SHP77 treated with DMSO at 0.1 percent for 48 hours (cell line): ENCODE measurements around the gene XXYLT1.

ENCODE experiments used
- DNase-seq: peaks from one replicate; lab custom pipeline; 2025; lab: John Stamatoyannopoulos, UW

XXYLT1 gene

DNA sequence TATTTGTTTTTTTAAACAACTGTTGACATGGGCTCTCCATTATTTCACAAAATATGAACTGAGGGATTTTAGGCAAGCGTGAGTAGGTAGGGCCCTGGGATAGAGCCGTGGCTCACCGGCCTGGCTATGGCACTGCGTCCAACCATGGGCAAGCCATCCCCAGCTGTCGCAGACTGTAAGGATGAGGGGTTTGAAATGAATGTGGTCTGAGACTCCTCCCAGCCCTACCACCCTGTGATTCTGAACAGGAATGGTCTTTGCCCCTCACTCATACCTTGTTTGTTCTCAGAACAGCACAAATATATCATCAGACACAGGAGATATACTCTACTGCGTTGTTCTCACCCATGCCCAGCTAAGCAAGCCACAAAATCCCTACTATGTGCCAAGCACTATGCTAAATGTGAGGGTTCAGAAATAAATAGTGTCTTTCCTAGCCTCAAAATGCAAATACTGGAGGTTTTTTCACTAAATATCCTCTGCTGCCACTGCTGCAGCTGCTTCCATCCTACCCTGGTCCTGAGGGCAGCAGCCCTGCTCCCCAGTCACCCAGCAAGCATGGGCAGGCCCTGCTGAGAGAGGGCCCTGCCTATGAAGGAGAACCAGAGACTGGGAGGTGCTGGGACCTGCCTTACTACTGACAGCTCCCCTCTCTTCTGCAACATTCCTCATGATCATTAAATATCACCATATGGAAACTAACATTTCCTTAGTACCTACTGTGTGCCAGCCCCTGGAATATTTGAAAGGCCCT lies 102.8 kb downstream of the XXYLT1 start:
- no peak for DNase-seq

DNA sequence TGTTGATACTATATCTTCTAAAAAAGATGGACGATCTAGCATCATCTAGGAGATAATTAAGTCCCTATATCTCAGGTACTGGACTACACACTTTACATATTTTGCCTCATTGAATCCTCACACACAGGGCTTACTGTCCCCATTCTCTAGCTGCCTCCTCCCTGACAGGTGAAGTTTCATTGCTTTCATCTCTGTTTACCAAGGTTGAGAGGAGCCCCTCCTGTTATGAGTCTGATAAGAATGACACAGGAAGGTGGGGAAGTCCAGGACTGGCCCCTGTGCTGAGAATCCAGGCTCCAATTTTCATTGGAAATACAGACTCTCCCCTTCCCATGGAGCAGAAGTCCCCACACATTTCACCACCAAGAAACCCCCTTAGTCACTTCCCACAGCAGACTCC lies 105.2 kb downstream of the XXYLT1 start:
- DNase-seq, result no peak

DNA sequence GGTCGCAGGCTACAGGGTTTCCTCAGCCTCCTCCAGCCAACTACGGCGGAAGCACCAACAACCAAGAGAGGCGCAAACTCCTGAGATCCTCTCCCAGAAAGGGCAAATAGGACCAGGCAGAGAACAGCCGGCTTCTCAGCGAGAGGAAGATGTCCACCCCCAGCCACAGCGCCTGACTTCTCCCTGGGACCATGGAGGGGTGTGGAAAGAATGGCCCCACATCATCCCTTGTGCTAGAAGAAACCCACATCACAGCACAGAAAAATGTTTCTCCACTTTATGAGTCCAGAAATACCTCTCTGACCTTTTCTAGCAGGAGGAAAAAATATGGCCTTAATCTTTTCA lies 105.7 kb downstream of the XXYLT1 start:
- DNase-seq, result no peak

DNA sequence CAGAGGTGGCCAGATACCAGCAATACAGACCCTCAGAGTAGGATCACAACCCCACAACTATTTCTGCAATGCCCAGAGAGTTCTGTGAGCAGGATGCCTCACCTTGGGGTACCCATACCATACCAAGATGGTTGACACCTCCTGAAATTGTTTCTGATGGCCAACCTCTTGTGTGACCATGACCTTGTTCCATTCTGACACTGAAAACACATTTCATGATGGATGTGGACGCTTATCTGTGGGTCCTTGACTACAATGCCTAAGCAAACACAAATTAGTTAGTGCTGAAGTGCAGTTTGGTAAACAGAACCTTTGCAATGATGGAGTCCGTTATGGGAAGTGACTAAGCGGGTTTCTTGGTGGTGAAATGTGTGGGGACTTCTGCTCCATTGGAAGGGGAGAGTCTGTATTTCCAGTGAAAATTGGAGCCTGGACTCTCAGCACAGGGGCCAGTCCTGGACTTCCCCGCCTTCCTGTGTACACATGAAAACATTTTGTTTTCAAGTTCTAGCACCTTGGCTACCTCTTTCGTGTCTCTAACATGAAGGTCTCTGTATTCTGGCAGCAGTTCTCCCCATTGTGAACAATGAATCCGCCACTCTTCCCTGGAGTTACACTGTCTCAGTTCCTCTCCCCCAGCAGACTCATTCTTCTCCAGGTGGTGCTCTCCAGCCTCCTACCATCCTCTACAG lies 106.2 kb downstream of the XXYLT1 start:
- DNase-seq, result no peak

DNA sequence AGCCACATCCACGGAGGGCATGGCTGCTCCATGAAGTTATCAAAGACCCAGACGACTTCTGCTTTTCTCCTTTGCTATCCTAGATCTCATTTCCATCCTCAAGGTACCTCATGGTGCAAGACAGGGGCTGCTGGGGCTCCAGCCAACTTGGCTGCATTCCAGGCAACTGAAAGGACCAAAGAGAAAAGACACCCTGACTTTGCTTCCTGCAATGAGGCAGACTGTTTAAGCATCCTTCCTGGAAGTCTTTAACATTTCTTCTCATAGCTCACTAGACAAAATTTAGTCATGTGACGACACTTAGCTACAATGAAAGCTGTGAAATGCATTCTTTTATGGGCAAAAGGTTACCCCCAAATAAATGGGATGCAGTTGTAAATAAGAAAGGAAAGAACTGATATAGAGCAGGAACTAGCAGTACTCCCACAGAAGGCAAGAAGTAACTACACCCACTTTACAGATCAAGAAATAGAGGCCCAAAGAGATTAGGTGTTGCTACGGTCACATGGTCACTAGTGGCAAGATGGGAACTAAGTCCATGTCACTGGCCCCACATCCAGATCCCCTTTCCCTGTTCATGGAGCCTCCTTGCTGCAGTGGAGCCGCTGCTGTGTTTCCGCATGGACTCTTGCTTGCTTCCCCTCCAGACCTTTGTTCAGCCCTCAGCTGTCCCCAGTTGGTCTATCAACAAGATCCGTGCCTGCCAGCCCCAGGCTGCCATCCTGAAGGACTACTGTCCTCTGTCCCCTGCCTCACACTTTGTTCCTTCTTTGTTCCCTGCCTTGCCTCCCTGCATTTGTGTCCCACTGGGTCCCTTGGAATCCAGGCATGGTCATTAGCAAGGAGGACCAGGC lies 107.0 kb downstream of the XXYLT1 start:
- no peak for DNase-seq

DNA sequence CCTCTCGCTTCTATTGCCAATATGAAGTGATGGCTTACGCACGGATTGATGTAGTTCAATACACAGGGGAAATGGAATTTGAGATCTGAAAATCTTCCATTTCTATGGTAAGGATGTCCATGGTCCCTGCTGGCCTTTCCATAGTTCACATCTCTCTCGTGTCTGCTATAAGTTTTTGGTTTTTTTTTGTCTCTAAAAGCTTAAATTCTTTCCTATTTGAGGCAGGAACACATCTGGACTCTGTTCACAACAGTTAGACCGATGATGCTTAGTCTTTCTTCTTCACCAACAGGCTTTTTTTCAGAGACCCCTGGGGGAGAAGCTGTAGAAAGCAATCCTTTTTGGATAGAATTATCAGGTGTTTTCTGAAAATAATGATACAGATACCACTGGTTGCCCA lies 108.1 kb downstream of the XXYLT1 start:
- no peak for DNase-seq

DNA sequence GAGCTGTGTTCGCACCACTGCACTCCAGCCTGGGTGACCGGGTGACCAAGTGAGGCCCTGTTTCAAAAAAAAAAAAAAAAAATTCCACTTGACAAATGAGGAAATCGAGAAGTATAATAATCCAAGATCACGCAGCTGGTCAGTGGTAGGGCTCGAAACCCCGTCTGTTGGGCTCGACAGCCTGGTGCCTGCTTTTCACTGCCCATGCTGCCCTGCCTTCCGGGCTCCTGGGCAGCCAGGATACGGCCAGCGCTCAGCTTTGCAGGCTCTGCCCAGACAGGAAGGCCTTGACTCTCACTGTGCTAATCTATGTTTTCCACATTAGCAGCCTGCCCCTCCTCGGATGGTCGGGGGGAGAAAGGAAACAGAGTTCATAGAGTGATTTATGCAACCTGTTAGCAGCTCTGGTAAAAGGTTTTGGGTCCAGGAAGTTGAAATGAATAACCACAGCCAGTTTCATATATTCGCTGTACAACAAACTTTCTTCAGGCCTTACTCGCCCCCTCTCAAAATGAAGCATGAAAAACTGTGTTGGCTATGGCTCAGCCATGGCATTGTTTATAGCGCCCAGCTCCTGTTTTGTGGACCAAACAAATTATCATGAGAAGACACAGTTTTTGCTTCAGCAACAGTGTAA lies 108.8 kb downstream of the XXYLT1 start:
- DNase-seq, result no peak

DNA sequence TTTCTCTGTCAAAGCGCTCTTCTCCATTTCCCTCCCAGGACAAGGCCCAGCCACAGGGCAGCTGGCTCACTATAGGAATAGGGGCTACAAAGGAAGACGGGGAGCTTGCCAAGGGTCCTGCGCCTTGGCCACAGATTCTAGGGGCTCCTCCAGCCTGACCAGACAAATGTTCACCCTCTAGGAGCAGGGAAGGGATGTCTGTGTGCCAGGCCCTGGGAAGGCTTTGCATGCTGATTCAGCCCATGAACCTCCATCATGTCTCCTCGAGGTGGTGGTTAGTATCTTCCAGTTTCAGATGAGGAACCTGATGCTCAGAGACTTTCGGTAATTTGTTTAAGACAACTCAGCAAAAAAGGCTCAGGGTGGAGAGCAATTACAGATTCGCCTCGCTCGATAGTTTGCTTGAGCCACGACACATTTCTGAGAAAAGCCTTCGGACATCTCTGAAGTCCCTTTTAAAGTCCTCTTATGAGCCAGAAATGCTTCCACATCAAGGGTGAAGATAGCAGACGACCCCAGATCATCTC lies 110.0 kb downstream of the XXYLT1 start:
- DNase-seq, result no peak

DNA sequence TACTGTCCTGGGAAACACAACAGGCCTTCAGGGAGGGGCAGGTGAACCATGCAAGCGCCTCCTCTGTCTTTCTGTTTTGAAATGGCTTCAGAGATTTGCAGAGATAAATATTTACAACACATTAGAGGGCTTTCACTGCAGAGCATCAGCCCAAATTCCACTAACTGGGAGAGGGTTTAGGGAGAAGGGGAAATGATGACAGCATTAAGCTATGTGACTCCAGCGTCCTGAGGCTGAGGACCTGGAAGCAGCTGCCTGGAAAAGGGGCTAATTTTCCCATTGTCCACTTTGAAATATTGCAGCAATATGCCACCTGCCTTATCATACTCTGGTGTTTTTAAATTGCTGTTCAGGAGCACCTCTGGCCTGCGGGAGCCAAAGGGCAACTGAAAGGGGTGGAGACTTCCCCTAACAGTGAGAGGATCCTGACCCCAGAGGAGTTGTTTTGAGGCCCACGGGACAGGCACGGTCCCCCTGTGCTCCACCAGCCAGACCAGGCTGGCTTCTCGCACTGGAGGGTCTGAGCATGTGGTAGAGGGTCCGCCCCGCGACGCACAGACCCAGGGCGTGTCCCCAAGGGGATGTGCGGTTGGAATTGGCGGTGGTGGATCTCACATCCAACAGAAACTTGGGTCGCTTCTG lies 110.6 kb downstream of the XXYLT1 start:
- no peak for DNase-seq

DNA sequence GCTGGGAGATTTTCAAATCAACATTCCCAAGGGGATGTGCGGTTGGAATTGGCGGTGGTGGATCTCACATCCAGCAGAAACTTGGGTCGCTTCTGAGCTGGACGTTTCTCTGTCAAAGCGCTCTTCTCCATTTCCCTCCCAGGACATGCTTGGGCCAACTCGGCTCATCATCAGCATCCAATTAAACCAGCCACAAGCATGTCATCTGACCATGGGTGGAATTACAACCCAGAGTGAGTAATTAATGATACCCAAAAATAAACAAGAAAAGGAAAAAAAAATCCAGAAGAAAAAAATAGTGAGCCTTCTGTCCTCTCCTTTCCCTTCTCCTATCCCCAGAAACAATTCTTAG lies 111.2 kb downstream of the XXYLT1 start:
- no peak for DNase-seq

DNA sequence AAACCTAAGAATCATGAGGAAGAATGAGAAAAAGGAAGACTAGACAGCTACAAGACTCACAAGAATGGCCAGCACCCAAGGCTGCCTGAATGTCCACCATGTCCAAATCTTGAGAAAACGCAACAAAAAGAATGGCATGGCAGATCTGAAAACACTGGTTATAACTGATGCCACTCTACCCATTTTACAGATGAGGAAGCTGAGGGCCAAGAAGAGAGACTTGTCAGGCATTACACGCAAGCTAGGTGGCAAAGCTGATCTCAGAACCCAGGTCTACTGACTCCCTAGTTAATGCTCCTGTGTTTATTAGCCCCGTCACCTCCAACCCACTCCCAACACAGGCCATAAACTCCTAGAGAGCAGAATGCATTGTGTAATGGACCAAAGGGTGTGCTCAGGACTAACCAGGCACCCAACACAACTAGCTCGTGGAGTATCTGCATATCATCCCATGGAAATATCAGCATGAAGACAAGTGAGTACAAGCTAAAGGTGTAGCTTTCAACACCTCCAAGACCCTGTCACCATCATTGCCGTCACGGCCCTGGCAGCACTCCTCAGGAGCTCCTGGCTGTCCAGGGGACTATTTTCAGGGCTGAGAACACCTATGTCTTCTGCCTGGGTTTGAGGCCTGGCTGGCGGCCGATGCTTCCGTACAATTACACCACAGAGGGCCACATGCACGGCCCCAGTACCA lies 111.7 kb downstream of the XXYLT1 start:
- no peak for DNase-seq

DNA sequence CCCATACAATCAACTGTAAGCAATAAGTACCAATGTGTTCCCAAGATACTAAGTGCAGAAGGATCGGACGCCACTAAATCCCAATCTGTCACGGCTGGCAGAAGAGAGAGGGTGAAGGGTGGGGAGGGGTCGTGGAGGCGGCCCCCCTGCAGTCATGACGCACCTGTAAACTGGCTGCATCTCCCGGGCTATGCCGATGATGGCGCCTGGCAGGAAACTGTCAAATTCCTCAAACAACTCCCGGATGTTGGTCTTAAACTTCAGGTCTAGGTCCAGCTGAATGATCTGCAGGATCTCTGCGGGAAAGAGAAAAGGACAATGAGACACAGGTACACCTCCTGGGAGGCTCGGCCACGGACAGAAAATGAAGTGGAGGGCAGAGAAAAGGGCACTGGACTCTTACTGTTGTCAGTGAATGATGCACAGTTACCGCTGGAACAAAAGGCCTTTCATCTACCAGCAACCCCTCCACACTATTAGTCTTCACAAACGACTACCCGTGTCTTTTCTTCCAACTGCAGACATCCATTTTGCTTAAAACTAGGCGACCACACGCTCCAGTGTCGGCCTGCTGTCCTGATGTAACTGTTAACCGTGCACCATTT lies 114.6 kb downstream of the XXYLT1 start:
- DNase-seq, result no peak

DNA sequence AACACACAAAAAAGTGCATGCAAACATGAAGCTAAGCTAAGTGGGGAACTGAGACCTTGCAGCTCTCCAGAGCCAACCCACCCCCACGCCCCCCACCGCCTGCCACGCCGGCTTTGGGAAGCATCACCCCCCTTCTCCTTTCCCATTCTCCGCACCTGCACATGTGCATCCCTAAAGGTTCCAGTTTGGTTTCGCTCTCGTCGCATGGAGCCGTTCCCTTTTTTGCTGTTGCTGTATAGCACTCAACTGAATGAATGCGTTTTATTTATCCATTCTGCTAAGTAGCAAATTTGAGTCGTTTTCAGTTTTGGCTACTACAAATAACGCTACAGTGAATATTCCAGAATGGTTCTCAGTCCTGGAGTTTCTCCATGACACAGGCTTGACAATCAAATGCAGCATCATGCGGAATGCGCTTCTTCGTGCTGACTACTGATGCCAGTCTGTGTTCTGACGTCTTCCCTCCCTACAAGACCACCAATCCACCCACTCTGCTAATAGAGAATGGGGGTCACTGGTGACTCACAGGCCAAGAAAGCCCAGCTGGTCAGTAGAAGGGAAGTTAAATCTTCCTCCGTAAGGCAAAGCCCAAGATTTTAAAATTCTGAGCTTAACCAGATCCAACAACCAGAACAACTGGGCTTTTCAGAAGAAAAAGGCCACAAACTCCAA lies 115.3 kb downstream of the XXYLT1 start:
- DNase-seq, result no peak

DNA sequence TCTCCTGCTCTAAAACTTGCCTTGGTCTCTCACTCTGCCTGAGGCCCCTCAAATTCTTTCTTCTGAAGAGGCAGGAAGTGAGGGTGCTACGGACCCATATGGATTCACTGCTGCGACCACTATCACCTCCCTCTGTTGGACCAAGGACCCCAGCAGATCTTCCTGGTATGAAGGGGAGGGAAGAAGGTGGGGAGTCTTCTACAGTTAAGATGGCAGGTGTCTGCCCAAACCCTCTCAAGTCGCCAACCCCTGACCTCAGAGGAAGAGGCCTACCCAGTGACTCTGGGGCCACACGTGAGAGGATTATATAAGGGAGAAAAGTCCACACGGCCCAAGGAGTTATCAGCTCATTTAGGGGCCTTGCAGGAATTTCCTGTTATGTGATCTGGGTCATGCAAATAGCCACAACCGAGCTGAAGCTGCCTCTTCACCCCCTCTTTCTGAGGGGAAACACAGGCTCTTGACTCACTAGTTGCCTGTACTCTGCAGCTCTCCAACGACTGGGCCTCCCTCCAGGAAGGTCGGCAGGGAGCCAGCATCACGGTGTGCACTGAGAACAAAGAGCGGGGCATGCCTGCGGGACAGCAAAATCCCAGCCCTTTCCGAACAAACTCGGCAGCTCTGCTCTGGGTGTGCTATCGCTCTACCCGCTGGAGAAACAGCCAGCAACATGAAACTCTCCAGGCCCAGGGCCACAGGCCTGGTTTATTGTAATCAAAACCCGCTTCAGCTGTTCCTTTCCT lies 116.0 kb downstream of the XXYLT1 start:
- DNase-seq, result no peak

DNA sequence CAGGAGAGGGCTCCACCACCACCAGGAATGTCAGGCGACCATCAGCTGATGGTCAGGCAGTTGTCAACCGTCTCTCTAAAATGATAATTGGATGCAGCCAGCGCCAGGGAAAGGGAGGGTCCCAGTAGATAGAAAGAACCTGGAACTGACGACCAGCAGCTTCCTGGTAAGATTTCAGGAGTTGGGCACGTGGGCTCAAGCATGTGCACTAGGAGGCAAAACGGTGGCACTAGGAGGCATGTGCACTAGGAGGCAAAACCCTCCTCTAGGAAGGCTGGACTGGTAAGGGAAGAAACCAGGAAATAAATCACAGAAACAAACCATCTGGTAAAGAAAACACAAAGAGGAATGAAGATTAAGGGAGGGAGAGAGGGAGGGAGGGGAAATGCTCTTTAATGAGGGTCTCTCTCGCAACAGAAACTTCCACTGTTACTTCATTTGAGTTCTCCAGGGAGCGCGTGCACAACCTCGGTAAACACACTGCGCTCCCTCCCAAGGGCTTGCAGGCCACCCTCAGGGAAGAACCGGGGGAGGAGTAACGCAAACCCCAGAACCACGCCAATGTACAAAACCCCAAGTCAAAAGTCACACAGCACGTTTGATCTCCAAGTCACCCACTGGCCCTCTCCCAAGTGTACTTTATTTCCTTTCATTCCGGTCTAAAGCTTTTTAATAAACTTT lies 116.7 kb downstream of the XXYLT1 start:
- DNase-seq, result no peak

DNA sequence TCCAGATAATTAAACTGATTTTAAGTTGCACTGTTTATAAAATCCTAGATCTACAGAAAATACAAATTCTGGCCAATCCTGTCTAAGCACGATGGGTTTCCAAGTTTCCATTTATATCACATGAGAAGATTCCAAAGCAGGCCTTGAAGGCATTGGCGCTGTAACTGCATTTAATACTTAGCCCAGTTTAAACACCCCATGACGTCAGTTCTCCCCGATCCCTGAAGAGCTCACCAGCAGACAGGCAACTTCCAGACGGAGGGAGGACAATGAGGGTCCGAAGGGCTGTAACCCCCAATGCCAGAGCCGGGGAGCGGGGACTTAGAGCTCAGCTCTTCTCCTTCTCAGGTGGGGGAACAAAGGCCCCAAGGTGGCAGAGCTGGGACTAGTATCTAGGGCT lies 117.3 kb downstream of the XXYLT1 start:
- no peak for DNase-seq

DNA sequence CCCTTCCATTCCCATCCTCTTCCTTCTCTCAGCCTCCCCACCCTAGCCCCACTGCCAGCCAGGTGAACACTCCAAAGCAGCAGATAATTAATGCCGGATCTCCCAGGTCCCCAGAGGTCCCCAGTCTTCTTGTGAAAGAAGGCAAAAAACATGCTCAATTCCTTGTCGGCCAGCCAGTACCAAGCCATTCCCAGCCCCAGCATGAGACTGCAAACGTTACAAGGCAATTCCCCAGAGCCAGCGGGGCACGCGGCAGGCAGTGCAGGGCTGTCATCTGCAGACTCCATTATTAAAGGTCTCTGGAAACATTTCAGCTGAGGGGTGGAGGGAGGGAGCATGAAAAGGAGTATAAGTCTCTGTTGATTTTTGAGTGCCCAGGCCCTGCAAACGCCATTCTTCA lies 117.8 kb downstream of the XXYLT1 start:
- no peak for DNase-seq

DNA sequence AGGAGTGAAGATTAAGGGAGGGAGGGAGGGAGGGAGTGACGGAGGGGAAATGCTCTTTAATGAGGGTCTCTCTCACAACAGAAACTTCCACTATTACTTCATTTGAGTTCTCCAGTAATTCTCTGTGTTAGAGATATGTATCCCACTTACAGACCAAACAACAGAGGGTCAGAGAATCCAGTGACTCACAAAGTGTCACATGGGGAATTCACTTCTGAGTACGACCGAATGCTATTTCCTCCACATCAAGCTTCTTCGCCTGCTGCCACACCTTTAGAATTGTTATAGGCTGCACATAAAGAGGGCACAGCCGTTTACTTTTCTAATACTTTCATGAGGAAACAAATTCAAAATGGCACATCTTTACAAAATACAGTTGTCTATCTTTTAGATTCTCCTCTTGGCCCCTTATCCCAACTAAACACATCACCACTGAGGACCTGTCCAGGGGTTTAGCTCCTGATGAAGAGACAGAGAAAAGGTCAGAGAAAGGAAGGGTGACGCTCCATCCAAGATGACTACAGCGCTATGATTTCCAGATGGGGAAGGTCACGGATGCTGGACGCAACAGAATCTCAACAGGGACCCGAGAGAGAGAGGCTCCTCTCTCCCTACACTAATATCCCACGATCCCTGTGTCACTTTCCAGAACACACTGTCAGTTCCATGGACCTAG lies 119.0 kb downstream of the XXYLT1 start:
- no peak for DNase-seq
